PC-9 (cell line): ENCODE data around the gene VAPA. TPM values are rescaled to one million over a fixed set of nuclear protein-coding genes. Genes with fewer than 3 reads are reported as not detected.

Experiments used
- BruUV-seq: library from RNA; stranded (reverse); fragments of 400-500 nt; replicated peaks from 2 replicates; lab custom pipeline; 2021; lab: Mats Ljungman, UMichigan
- CTCF ChIA-PET: fragments of 300-600 bp; sonication (Branson Sonifier 250); formaldehyde crosslinking; loops from one replicate; lab custom pipeline; 2022; ENCODE audit warnings: antibody characterized with exemption; lab: Charles Lee
- POLR2A ChIA-PET: fragments of 300-600 bp; sonication (Branson Sonifier 250); formaldehyde crosslinking; loops from one replicate; lab custom pipeline; 2022; ENCODE audit warnings: antibody characterized with exemption; ENCODE audit not compliant: unreplicated experiment; lab: Charles Lee
- DNase-seq, 2 experiments: peaks; one replicate each; pipeline versions ENCODE4 v3.0.0 to v3.0.0-alpha.2; 2015 to 2022; ENCODE audit warnings: mixed read lengths in 1 of 2
- H2AFZ ChIP-seq: fragments of 200-600 bp; sonication (generic); 2 replicates; pipeline ENCODE4 v1.8.1; 2017; ENCODE audit warnings: antibody characterized with exemption
- H3F3A ChIP-seq: fragments of 200-600 bp; sonication (generic); 2 replicates; pipeline ENCODE4 v1.8.1; 2017; ENCODE audit warnings: antibody characterized with exemption, mild to moderate bottlenecking, low read depth; ENCODE audit not compliant: insufficient read depth
- H3K27ac ChIP-seq: fragments of 200-600 bp; sonication (generic); 2 replicates; pipeline ENCODE4 v1.6.1; 2016; ENCODE audit warnings: mixed run types
- H3K27me3 ChIP-seq: fragments of 200-600 bp; sonication (generic); 2 replicates; pipeline ENCODE4 v1.6.1; 2016; ENCODE audit warnings: low read depth, mixed run types; ENCODE audit not compliant: insufficient read depth
- H3K36me3 ChIP-seq: fragments of 200-600 bp; sonication (generic); 2 replicates; pipeline ENCODE4 v1.6.1; 2016; ENCODE audit warnings: low read depth, mixed run types
- H3K4me1 ChIP-seq: fragments of 200-600 bp; sonication (generic); replicated peaks from 2 replicates; pipeline ENCODE4 v1.6.1; 2016; ENCODE audit warnings: mixed run types; ENCODE audit not compliant: insufficient read depth
- H3K4me2 ChIP-seq: fragments of 200-600 bp; sonication (generic); 2 replicates; pipeline ENCODE4 v1.6.1; 2017; ENCODE audit warnings: mixed run types
- H3K4me3 ChIP-seq: fragments of 200-600 bp; sonication (generic); 2 replicates; pipeline ENCODE4 v1.6.1; 2016; ENCODE audit warnings: mixed run types
- H3K79me2 ChIP-seq: fragments of 200-600 bp; sonication (generic); 2 replicates; pipeline ENCODE4 v1.6.1; 2017; ENCODE audit warnings: low read depth, mixed run types
- H3K9me2 ChIP-seq: fragments of 200-600 bp; sonication (generic); 2 replicates; pipeline ENCODE4 v1.8.1; 2017; ENCODE audit warnings: mild to moderate bottlenecking; ENCODE audit not compliant: insufficient read depth
- H3K9me3 ChIP-seq: fragments of 200-600 bp; sonication (generic); 2 replicates; pipeline ENCODE4 v1.8.1; 2016; ENCODE audit warnings: low read depth; ENCODE audit not compliant: insufficient read depth
- H4K20me1 ChIP-seq: fragments of 200-600 bp; sonication (generic); 2 replicates; pipeline ENCODE4 v1.8.1; 2017; ENCODE audit not compliant: insufficient read depth
- EZH2 ChIP-seq: fragments of 200-600 bp; sonication (generic); IDR thresholded peaks from 2 replicates; pipeline ENCODE4 v1.8.0; 2017; ENCODE audit warnings: antibody characterized with exemption, low read depth
- intact Hi-C: fragments of 100-400 bp; cut with micrococcal nuclease; formaldehyde crosslinking; loops from one replicate; pipeline ENCODE4 v1.10.0; 2022; ENCODE audit not compliant: unreplicated experiment
- total RNA-seq: library from RNA; stranded (reverse); gene quantifications from 2 replicates; pipeline ENCODE4 v1.2.3, GENCODE V29; 2021
- TF ChIP-seq, protein P1 (sequence below): fragments of 200-600 bp; sonication (generic); conservative IDR thresholded peaks from 2 replicates; pipeline ENCODE4 v1.6.1; 2017; ENCODE audit warnings: mixed run types, antibody characterized with exemption, mild to moderate bottlenecking, moderate library complexity

The VAPA gene
- total RNA-seq, 1 experiment from 2014 or later = 340 TPM

- no peak for DNase-seq
- Histone ChIP-seq H3K4me3 (peak overlapping the region; percentile 52), H3F3A (peaks cover 30% of the 10 kb centered on the region), H3K4me2 (peak overlapping the region; percentile 76), H2AFZ (peak overlapping the region; percentile 82), H3K27ac (peak overlapping the region; percentile 97), H3K9me3 (no peaks in the 10 kb centered on the region), H3K79me2 (no peaks in the 10 kb centered on the region), H3K9me2 (no peaks in the 10 kb centered on the region), H3K36me3 (no peaks in the 10 kb centered on the region), H3K27me3 (no peaks in the 10 kb centered on the region), H3K4me1 (peaks cover 34% of the 10 kb centered on the region), H4K20me1 (no peaks in the 10 kb centered on the region)
- TSS peak; percentile 92 for BruUV-seq
- CTCF ChIA-PET = no interaction called here
- POLR2A ChIA-PET = interaction anchor here (0.5 to 1.4 kb wide), 3 partner anchors 21 to 1975 kb away, joined by 3 to 33 read pairs (median 7); no protein-coding TSS in a partner anchor
- intact Hi-C loops = loop anchor here (1.0 to 2.0 kb wide), 5 partner anchors 9 to 134 kb away; no protein-coding TSS in a partner anchor
- TF ChIP-seq, protein P1, sequence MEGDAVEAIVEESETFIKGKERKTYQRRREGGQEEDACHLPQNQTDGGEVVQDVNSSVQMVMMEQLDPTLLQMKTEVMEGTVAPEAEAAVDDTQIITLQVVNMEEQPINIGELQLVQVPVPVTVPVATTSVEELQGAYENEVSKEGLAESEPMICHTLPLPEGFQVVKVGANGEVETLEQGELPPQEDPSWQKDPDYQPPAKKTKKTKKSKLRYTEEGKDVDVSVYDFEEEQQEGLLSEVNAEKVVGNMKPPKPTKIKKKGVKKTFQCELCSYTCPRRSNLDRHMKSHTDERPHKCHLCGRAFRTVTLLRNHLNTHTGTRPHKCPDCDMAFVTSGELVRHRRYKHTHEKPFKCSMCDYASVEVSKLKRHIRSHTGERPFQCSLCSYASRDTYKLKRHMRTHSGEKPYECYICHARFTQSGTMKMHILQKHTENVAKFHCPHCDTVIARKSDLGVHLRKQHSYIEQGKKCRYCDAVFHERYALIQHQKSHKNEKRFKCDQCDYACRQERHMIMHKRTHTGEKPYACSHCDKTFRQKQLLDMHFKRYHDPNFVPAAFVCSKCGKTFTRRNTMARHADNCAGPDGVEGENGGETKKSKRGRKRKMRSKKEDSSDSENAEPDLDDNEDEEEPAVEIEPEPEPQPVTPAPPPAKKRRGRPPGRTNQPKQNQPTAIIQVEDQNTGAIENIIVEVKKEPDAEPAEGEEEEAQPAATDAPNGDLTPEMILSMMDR = no peak
- no peak for TF ChIP-seq EZH2
Observed at GRCh38 chr18:9877655-9878014, 36.2 kb upstream of the VAPA start.

GRCh38 chr18:9878095-9878494, 35.7 kb upstream of the VAPA start:
- DNase-seq = no peak
- Histone ChIP-seq H3K9me3 (no peaks in the 10 kb centered on the region), H3K36me3 (no peaks in the 10 kb centered on the region), H2AFZ (no peak overlapping the region), H3F3A (peaks cover 30% of the 10 kb centered on the region), H3K4me1 (peaks cover 34% of the 10 kb centered on the region), H3K79me2 (no peaks in the 10 kb centered on the region), H3K9me2 (no peaks in the 10 kb centered on the region), H3K27me3 (no peaks in the 10 kb centered on the region), H3K4me3 (no peak overlapping the region), H4K20me1 (no peaks in the 10 kb centered on the region), H3K4me2 (peak overlapping the region; percentile 18; the same call in 1 of the 2 replicates), H3K27ac (peak overlapping the region; percentile 97)
- ChIA-PET CTCF (no interaction called here), POLR2A (no interaction called here)
- TF ChIP-seq EZH2 = no peak
- TF ChIP-seq, protein P1 = no peak
- intact Hi-C loops = no loop called here
- BruUV-seq = no TSS peak

DNA sequence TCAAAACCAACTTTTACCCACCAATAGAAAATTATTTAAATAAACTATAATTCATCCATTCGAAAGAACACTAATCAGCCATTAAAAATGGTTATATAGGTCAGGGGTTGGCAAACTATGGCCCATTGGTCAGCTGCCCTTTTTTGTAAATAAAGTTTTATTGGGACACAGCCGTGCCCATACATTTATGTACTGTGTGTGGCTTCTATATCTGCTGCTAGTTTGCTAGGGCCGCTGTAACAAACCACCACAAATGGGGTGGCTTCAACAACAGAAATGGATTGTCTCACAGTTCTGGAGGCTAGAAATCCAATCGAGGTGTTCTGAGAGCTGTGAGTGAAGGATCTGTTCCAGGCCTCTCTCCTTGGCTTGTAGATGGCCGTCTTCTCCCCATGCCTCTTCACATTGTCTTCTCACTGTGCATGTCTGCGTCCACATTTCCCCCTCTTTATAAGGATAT, 35.0 kb upstream of the VAPA start:
- H3K4me2 ChIP-seq = no peak overlapping the region
- H3K27ac ChIP-seq = no peak overlapping the region
- H3K79me2 ChIP-seq = no peaks in the 10 kb centered on the region
- DNase-seq = no peak
- no TSS peak for BruUV-seq
- TF ChIP-seq, protein P1 = no peak
- no peak for TF ChIP-seq EZH2
- intact Hi-C loops = no loop called here
- ChIA-PET POLR2A (no interaction called here), CTCF (no interaction called here)
- H3K4me3 ChIP-seq = no peak overlapping the region
- no peaks in the 10 kb centered on the region for H3K9me3 ChIP-seq
- no peaks in the 10 kb centered on the region for H3K36me3 ChIP-seq
- H4K20me1 ChIP-seq = no peaks in the 10 kb centered on the region
- no peak overlapping the region for H2AFZ ChIP-seq
- H3K9me2 ChIP-seq = no peaks in the 10 kb centered on the region
- H3K4me1 ChIP-seq = peaks cover 34% of the 10 kb centered on the region
- H3F3A ChIP-seq = peaks cover 30% of the 10 kb centered on the region
- no peaks in the 10 kb centered on the region for H3K27me3 ChIP-seq
